T-cell (primary cell): ENCODE measurements around the gene EWSR1. TPM values are rescaled to one million over a fixed set of nuclear protein-coding genes. Genes with fewer than 3 reads are reported as not detected.

Experiments used
- ATAC-seq, 4 experiments: fragments of 200-7000 bp in 3 of 4; fragments of 150-1000 bp in 1 of 4; cut with Tn5 transposase; replicated peaks in 1 of 4; 1 replicate in 3 of 4; 2 replicates in 1 of 4; pipeline ENCODE4 v1.10.0; 2021; ENCODE audit warnings: moderate library complexity in 3 of 4, mild to moderate bottlenecking in 2 of 4, moderate number of reproducible peaks in 1 of 4
- CTCF ChIA-PET, 2 donors: fragments of 300-600 bp; sonication (Branson Sonifier 250); formaldehyde crosslinking; loops; one replicate each; lab custom pipeline; 2022; ENCODE audit warnings: antibody characterized with exemption in 2 of 2; lab: Charles Lee
- POLR2A ChIA-PET, 2 donors: fragments of 300-600 bp; sonication (Branson Sonifier 250); formaldehyde crosslinking; loops; one replicate each; lab custom pipeline; 2022; ENCODE audit warnings: antibody characterized with exemption in 2 of 2; lab: Charles Lee
- DNase-seq, 35 experiments: peaks; one replicate each; pipeline versions ENCODE4 v3.0.0 to v3.0.0-alpha.2; 2013 to 2023
- H3K27ac ChIP-seq: one replicate; pipeline ENCODE4 v1.5.1; 2013; ENCODE audit warnings: low read length
- H3K27me3 ChIP-seq, 2 experiments: replicated peaks in 1 of 2; 1 replicate in 1 of 2; 2 replicates in 1 of 2; pipeline versions ENCODE4 v1.6.1 to v1.7.0; 2013; ENCODE audit warnings: low read length in 1 of 2, mixed read lengths in 1 of 2; ENCODE audit not compliant: control insufficient read depth in 2 of 2, insufficient read depth in 2 of 2; ENCODE audit errors: extremely low read depth in 1 of 2
- H3K36me3 ChIP-seq, 2 donors: 1 replicate in 1 of 2; 2 replicates in 1 of 2; pipeline versions ENCODE4 v1.6.1 to v1.7.0; 2013; ENCODE audit warnings: low read length in 1 of 2; ENCODE audit not compliant: control insufficient read depth in 2 of 2, insufficient read depth in 1 of 2; ENCODE audit errors: extremely low read depth in 1 of 2
- H3K4me1 ChIP-seq, 2 experiments: 1 replicate in 1 of 2; 2 replicates in 1 of 2; pipeline versions ENCODE4 v1.6.1 to v1.7.0; 2013; ENCODE audit warnings: low read length in 2 of 2, mixed read lengths in 1 of 2; ENCODE audit not compliant: insufficient read depth in 2 of 2, control insufficient read depth in 1 of 2; ENCODE audit errors: extremely low read depth in 1 of 2
- H3K4me3 ChIP-seq, 2 donors: 1 replicate in 1 of 2; 2 replicates in 1 of 2; pipeline versions ENCODE4 v1.5.1 to v1.7.0; 2013; ENCODE audit warnings: mild to moderate bottlenecking in 2 of 2, low read length in 1 of 2, moderate library complexity in 1 of 2; ENCODE audit not compliant: control insufficient read depth in 1 of 2; ENCODE audit errors: extremely low read depth in 1 of 2
- H3K9me3 ChIP-seq: 2 replicates; pipeline ENCODE4 v1.7.0; 2013
- H3K27ac Mint-ChIP-seq, 2 donors: one replicate each; pipeline ENCODE4 v1.8.0; 2020 to 2021; ENCODE audit warnings: mild to moderate bottlenecking in 2 of 2, mixed read lengths in 2 of 2
- H3K27me3 Mint-ChIP-seq, 2 donors: one replicate each; pipeline ENCODE4 v1.8.0; 2021 to 2022; ENCODE audit warnings: mixed read lengths in 2 of 2
- H3K36me3 Mint-ChIP-seq: one replicate; pipeline ENCODE4 v1.8.0; 2021; ENCODE audit warnings: mixed read lengths
- H3K4me1 Mint-ChIP-seq, 3 donors: one replicate each; pipeline ENCODE4 v1.8.0; 2020 to 2022; ENCODE audit warnings: mixed read lengths in 3 of 3, mild to moderate bottlenecking in 1 of 3
- H3K4me3 Mint-ChIP-seq, 3 donors: one replicate each; pipeline ENCODE4 v1.8.0; 2020 to 2022; ENCODE audit warnings: mild to moderate bottlenecking in 3 of 3, mixed read lengths in 3 of 3, moderate library complexity in 3 of 3
- H3K9me3 Mint-ChIP-seq, 3 donors: one replicate each; pipeline ENCODE4 v1.8.0; 2020 to 2022; ENCODE audit warnings: mixed read lengths in 3 of 3
- WGBS: methylation state at CpG from one replicate; pipeline ENCODE4 v1.1.5; 2013; ENCODE audit warnings: missing lambda C conversion rate; ENCODE audit not compliant: insufficient coverage; 5-methylcytosine and 5-hydroxymethylcytosine counted together
- total RNA-seq, 35 experiments: library from RNA in 6 of 35; stranded (reverse) in 6 of 35; fragments of 120-200 nt in 1 of 35; gene quantifications; one replicate each; pipeline versions ENCODE4 v1.2.1 to v1.2.4 and lab custom pipeline; 2013 to 2026

The EWSR1 gene
- total RNA-seq, 5 donors from 2014 or later (not counting 1 experiment from before 2014, with no cell fraction given), result 254 to 308 (median 260) TPM

DNA sequence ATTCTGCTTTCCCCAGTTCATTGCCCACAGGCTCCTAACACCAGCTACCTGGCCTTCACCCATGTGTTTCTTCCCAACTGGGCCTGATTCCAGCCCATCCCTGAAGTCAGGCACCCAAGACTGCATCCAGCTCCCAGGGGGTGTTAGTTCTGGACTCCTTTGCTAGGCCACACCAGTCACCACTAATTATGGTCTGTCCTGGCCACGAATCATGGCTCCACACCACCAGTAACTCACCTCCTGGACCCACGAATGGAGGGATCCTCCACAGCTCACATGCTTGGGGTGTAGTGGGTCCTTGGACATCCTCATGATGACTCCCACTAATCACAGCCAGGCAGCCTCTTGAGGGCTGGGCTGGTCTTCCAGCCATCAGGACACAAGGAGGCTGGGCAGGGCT is 51.0 kb downstream of the EWSR1 start:
- H3K27ac Mint-ChIP-seq, result no peak overlapping the region
- Histone ChIP-seq H3K4me1 (peaks cover 2 to 14% of the 10 kb centered on the region in 2 experiments), H3K9me3 (no peaks in the 10 kb centered on the region), H3K36me3 (no peaks in the 10 kb centered on the region), H3K27me3 (peaks cover 5 to 38% of the 10 kb centered on the region in 2 experiments), H3K4me3 (no peak overlapping the region), H3K27ac (no peak overlapping the region)
- H3K9me3 Mint-ChIP-seq, result no peaks in the 10 kb centered on the region
- no CpG with 5 or more reads among the region's 2 CpGs for WGBS
- no peak for ATAC-seq
- H3K27me3 Mint-ChIP-seq, result peaks cover 12 to 20% of the 10 kb centered on the region in 2 donors
- DNase-seq, result no peak
- CTCF ChIA-PET, result interaction anchor here in 1 of 2 donors (0.6 kb wide), 1 partner anchor 370 kb away, joined by 3 read pairs; no protein-coding TSS in a partner anchor
- no peak overlapping the region for H3K4me3 Mint-ChIP-seq
- POLR2A ChIA-PET, result no interaction called here
- H3K36me3 Mint-ChIP-seq, result no peaks in the 10 kb centered on the region
- H3K4me1 Mint-ChIP-seq, result peaks cover 7 to 14% (median 8%) of the 10 kb centered on the region in 3 donors

DNA sequence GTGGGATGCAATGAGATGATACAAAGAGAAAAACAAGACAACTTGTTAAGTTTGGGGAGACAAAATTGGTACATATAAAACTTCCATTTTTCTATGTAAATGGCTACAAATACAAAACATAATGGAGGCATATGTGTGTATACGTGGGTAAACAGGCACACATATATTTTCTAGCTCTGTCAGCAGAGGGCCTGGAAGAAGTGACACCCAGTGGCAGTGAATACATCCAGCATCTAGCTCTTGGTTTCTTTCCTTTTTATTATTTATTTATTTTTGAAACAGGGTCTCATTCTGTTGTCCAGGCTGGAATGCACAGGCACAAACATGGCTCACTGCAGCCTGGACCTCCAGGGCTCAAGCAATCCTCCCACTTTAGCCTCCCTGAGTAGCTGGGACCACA is 52.5 kb downstream of the EWSR1 start:
- Mint-ChIP-seq H3K4me1 (peaks cover 0 to 7% (median 0%) of the 10 kb centered on the region in 3 donors), H3K9me3 (no peaks in the 10 kb centered on the region), H3K36me3 (no peaks in the 10 kb centered on the region), H3K27ac (no peak overlapping the region), H3K4me3 (no peak overlapping the region), H3K27me3 (peaks cover 4 to 13% of the 10 kb centered on the region in 2 donors)
- Histone ChIP-seq H3K27ac (no peak overlapping the region), H3K9me3 (no peaks in the 10 kb centered on the region), H3K4me3 (no peak overlapping the region), H3K36me3 (no peaks in the 10 kb centered on the region), H3K27me3 (peaks cover 0 to 28% of the 10 kb centered on the region in 2 experiments), H3K4me1 (peaks cover 0 to 4% of the 10 kb centered on the region in 2 experiments)
- CTCF ChIA-PET, result no interaction called here
- POLR2A ChIA-PET, result no interaction called here
- no peak for ATAC-seq
- no peak for DNase-seq
- WGBS, result no CpG with 5 or more reads among the region's 1 CpG

DNA sequence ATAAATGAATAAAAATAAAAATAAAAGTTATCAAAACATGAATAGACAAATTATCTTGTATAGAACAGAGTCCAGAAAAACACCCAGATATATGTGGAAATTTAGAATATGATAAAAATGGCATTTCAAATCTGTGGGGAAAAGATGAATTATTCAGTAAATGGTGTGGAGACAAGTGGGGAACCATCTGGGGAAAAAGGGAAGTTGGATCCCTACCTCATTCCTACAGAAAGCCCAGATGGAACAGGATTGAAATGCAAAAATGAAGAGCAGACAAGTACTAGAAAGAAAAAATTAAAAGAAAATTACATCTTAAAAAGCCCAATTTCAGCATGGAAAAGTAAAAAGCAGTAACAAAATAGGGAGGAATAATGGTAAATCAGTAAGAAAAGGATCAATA is 55.6 kb downstream of the EWSR1 start:
- ATAC-seq (no peak), DNase-seq (no peak)
- no peaks in the 10 kb centered on the region for H3K27me3 Mint-ChIP-seq
- no peak overlapping the region for H3K27ac ChIP-seq
- no peak overlapping the region for H3K4me3 ChIP-seq
- H3K27me3 ChIP-seq, result peaks cover 0 to 5% of the 10 kb centered on the region in 2 experiments
- H3K4me1 ChIP-seq, result no peaks in the 10 kb centered on the region
- no peak overlapping the region for H3K4me3 Mint-ChIP-seq
- H3K9me3 ChIP-seq, result no peaks in the 10 kb centered on the region
- no peak overlapping the region for H3K27ac Mint-ChIP-seq
- H3K36me3 Mint-ChIP-seq, result peaks cover 7% of the 10 kb centered on the region
- H3K4me1 Mint-ChIP-seq, result no peaks in the 10 kb centered on the region
- H3K9me3 Mint-ChIP-seq, result no peaks in the 10 kb centered on the region
- CTCF ChIA-PET, result no interaction called here
- POLR2A ChIA-PET, result interaction anchor here in 1 of 2 donors (0.6 kb wide), 1 partner anchor 649 kb away, joined by 7 read pairs; no protein-coding TSS in a partner anchor
- peaks cover 0 to 14% of the 10 kb centered on the region in 2 donors for H3K36me3 ChIP-seq

DNA sequence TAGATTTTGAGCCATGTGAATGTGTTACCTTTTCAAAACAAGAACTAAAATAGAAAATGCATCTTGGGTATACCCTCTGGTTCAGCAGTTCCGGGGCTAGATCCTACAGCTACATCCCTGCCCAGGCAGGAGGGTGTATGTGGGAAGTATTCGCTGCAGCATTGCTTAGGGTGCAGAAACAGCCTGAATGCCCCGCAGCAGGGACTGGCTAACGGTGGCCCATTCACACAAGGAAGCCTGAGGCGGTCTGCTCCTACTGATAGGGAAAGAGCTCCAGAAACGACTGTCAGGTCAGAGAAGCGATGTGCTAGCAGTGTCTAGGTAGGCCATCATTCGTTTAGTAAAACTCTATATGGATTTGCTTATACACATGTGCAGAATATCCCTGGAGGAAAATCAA is 57.3 kb downstream of the EWSR1 start:
- Histone ChIP-seq H3K4me3 (no peak overlapping the region), H3K4me1 (no peaks in the 10 kb centered on the region), H3K27me3 (no peaks in the 10 kb centered on the region), H3K27ac (no peak overlapping the region), H3K36me3 (peaks cover 0 to 29% of the 10 kb centered on the region in 2 donors), H3K9me3 (no peaks in the 10 kb centered on the region)
- ChIA-PET POLR2A (no interaction called here), CTCF (no interaction called here)
- Mint-ChIP-seq H3K27ac (no peak overlapping the region), H3K9me3 (no peaks in the 10 kb centered on the region), H3K36me3 (peaks cover 7% of the 10 kb centered on the region), H3K4me3 (no peak overlapping the region), H3K27me3 (no peaks in the 10 kb centered on the region), H3K4me1 (no peaks in the 10 kb centered on the region)
- 83% methylated on average over 8 of the region's 8 CpGs for WGBS
- no peak for ATAC-seq
- DNase-seq, result no peak

DNA sequence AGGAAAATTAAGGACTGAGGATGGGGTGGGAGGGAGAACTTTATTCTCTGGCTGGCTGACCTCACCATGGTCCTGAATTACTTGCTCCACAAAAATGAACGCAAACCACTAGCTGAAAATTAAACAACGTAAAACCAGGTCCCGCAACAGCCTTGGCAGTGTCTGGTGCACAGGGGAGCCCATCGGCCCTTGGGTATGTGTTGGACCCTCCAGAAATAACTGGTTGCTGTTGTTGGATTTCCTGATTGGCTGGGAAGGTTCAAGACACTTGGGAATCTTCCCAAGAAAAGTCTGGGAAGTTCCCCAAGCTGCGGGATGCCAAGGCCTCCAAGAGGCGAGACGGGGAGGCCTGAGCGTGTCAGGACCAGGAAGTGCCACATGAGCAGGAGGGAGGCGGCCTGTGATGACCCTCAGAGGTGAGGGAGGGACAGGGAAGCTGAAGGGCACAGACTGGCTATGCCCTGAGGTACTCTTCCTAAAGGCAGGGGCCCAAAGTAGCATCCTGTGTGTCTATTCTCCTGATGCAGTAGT is 57.8 kb downstream of the EWSR1 start:
- H3K4me1 Mint-ChIP-seq, result no peaks in the 10 kb centered on the region
- WGBS, result 93% methylated on average over 9 of the region's 9 CpGs
- H3K27ac Mint-ChIP-seq, result no peak overlapping the region
- Histone ChIP-seq H3K4me3 (no peak overlapping the region), H3K27me3 (no peaks in the 10 kb centered on the region), H3K36me3 (peaks cover 0 to 33% of the 10 kb centered on the region in 2 donors), H3K27ac (no peak overlapping the region), H3K9me3 (no peaks in the 10 kb centered on the region), H3K4me1 (no peaks in the 10 kb centered on the region)
- POLR2A ChIA-PET, result no interaction called here
- CTCF ChIA-PET, result no interaction called here
- H3K36me3 Mint-ChIP-seq, result peaks cover 7% of the 10 kb centered on the region
- no peaks in the 10 kb centered on the region for H3K9me3 Mint-ChIP-seq
- H3K4me3 Mint-ChIP-seq, result no peak overlapping the region
- H3K27me3 Mint-ChIP-seq, result no peaks in the 10 kb centered on the region
- DNase-seq (no peak), ATAC-seq (no peak)

DNA sequence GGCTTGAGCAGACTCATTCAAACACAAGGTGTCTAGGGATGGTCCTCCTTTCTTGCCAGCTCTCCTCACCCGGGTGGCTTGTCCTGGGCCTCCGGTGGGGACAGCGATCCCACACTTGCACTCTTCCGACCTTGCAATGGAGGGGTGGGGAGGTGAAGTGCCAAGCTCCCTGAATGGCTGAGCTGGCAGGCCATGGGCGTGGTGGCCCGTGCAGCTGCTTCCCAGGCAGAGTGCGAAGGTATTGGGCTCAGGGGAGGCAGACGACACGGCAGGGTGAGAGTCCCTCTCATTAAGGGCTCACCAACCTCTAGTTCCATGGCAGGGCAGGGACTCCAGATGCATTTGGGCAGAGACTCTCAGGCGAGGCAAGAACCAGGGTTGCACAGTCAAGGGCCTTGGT is 58.4 kb downstream of the EWSR1 start:
- Mint-ChIP-seq H3K27me3 (no peaks in the 10 kb centered on the region), H3K36me3 (peaks cover 7% of the 10 kb centered on the region), H3K9me3 (no peaks in the 10 kb centered on the region), H3K4me1 (no peaks in the 10 kb centered on the region), H3K4me3 (no peak overlapping the region), H3K27ac (no peak overlapping the region)
- POLR2A ChIA-PET, result no interaction called here
- Histone ChIP-seq H3K9me3 (no peaks in the 10 kb centered on the region), H3K27me3 (no peaks in the 10 kb centered on the region), H3K4me1 (no peaks in the 10 kb centered on the region), H3K36me3 (peaks cover 4 to 37% of the 10 kb centered on the region in 2 donors), H3K27ac (no peak overlapping the region), H3K4me3 (no peak overlapping the region)
- DNase-seq (no peak), ATAC-seq (no peak)
- WGBS, result 95% methylated on average over 10 of the region's 10 CpGs
- CTCF ChIA-PET, result no interaction called here
